Measurements from ENCODE around the gene SPATC1L.

DNA sequence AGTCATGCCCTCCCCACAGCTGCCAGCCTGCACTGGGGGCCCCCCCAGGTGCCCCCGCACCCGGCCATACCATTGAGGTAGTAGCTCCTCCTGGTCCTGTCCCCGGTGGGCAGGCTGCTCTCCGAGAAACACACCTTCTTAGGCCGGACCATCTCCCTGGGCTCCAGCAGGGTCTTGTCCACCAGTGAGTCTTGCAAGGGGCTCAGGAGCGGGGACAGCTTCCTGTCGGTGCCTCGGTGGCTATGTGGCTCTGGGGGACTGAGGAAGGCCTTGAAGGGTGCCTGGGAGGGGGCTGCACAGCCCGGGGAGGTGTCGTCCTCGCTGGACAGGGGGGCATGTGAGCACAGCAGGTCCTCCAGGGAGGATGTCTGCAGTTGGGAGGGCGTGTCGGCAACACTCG, 16.0 kb downstream of the SPATC1L start:
- TF ChIP-seq, protein P1, sequence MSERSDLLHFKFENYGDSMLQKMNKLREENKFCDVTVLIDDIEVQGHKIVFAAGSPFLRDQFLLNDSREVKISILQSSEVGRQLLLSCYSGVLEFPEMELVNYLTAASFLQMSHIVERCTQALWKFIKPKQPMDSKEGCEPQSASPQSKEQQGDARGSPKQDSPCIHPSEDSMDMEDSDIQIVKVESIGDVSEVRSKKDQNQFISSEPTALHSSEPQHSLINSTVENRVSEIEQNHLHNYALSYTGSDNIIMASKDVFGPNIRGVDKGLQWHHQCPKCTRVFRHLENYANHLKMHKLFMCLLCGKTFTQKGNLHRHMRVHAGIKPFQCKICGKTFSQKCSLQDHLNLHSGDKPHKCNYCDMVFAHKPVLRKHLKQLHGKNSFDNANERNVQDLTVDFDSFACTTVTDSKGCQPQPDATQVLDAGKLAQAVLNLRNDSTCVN (tag by site-specific recombination; optimal IDR thresholded peaks at IDR 0.05) = no peak
- TF ChIP-seq BCL11A (tag by site-specific recombination; IDR thresholded peaks at IDR 0.05; ENCODE audit: low read depth) (no peak), KLF16 (tag by site-specific recombination; IDR thresholded peaks at IDR 0.05) (no peak), ZNF341 (tag by site-specific recombination; IDR thresholded peaks at IDR 0.05; ENCODE audit: low read depth) (no peak), ZNF658 (tag by site-specific recombination; IDR thresholded peaks at IDR 0.05) (no peak), ZBTB8A (tag by site-specific recombination; IDR thresholded peaks at IDR 0.05) (no peak), ZNF274 (IDR thresholded peaks at IDR 0.05; ENCODE audit: low read length) (no peak), ZNF274 (tag by site-specific recombination; IDR thresholded peaks at IDR 0.05; ENCODE audit: borderline replicate concordance) (no peak), ZNF248 (tag by site-specific recombination; IDR thresholded peaks at IDR 0.05) (no peak), ATF2 (tag by site-specific recombination; IDR thresholded peaks at IDR 0.05; ENCODE audit: low read depth) (no peak)
- TF ChIP-seq, protein P2, sequence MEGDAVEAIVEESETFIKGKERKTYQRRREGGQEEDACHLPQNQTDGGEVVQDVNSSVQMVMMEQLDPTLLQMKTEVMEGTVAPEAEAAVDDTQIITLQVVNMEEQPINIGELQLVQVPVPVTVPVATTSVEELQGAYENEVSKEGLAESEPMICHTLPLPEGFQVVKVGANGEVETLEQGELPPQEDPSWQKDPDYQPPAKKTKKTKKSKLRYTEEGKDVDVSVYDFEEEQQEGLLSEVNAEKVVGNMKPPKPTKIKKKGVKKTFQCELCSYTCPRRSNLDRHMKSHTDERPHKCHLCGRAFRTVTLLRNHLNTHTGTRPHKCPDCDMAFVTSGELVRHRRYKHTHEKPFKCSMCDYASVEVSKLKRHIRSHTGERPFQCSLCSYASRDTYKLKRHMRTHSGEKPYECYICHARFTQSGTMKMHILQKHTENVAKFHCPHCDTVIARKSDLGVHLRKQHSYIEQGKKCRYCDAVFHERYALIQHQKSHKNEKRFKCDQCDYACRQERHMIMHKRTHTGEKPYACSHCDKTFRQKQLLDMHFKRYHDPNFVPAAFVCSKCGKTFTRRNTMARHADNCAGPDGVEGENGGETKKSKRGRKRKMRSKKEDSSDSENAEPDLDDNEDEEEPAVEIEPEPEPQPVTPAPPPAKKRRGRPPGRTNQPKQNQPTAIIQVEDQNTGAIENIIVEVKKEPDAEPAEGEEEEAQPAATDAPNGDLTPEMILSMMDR (tag by site-specific recombination; IDR thresholded peaks at IDR 0.05) = no peak

Measured in HEK293 (cell line).